ENCODE data around the gene NCOA5.

NCOA5 gene

GRCh38 chr20:46133886-46134654 lies 44.3 kb upstream of the NCOA5 start:
- ChIA-PET CTCF (interaction anchor here (0.7 to 8.1 kb wide), 4 partner anchors 215 to 540 kb away, joined by 3 to 67 read pairs (median 10); no protein-coding TSS in a partner anchor), POLR2A (no interaction called here)
- DNase-seq (ENCODE audit: low read depth, low spot score), result no peak
- no peak for TF ChIP-seq CTCF (IDR thresholded peaks at IDR 0.05; ENCODE audit: insufficient read depth, low read length, missing control alignments)
- no peak overlapping the region for H3K4me3 ChIP-seq (ENCODE audit: low read depth, low read length)

- TF ChIP-seq CTCF (IDR thresholded peaks at IDR 0.05; ENCODE audit: insufficient read depth, low read length, missing control alignments), result peak; percentile 95
- CTCF ChIA-PET, result interaction anchor here (0.6 to 8.1 kb wide), 20 partner anchors 8 to 548 kb away, joined by 3 to 67 read pairs (median 4); partner anchors contain the start of gene ELMO2
- no peak for DNase-seq (ENCODE audit: low read depth, low spot score)
- POLR2A ChIA-PET, result no interaction called here
- no peak overlapping the region for H3K4me3 ChIP-seq (ENCODE audit: low read depth, low read length)
Measured at GRCh38 chr20:46132705-46133120, 43.0 kb upstream of the NCOA5 start.

GRCh38 chr20:46131396-46131795 lies 41.6 kb upstream of the NCOA5 start:
- H3K4me3 ChIP-seq (ENCODE audit: low read depth, low read length), result no peak overlapping the region
- no peak for DNase-seq (ENCODE audit: low read depth, low spot score)
- ChIA-PET CTCF (interaction anchor here (1.4 to 8.1 kb wide), 6 partner anchors 10 to 309 kb away, joined by 4 to 67 read pairs (median 5); no protein-coding TSS in a partner anchor), POLR2A (no interaction called here)
- no peak for TF ChIP-seq CTCF (IDR thresholded peaks at IDR 0.05; ENCODE audit: insufficient read depth, low read length, missing control alignments)

GRCh38 chr20:46130534-46130933 lies 40.8 kb upstream of the NCOA5 start:
- ChIA-PET POLR2A (no interaction called here), CTCF (interaction anchor here (0.7 to 8.1 kb wide), 7 partner anchors 10 to 308 kb away, joined by 3 to 67 read pairs (median 10); partner anchors contain the start of gene ELMO2)
- H3K4me3 ChIP-seq (ENCODE audit: low read depth, low read length), result no peak overlapping the region
- TF ChIP-seq CTCF (IDR thresholded peaks at IDR 0.05; ENCODE audit: insufficient read depth, low read length, missing control alignments), result no peak
- DNase-seq (ENCODE audit: low read depth, low spot score), result no peak

- CTCF ChIA-PET, result interaction anchor here (1.0 to 8.1 kb wide), 8 partner anchors 10 to 553 kb away, joined by 3 to 67 read pairs (median 10); partner anchors contain the start of gene ELMO2
- POLR2A ChIA-PET, result no interaction called here
Measured at GRCh38 chr20:46129955-46130481, 40.3 kb upstream of the NCOA5 start.

More at GRCh38 chr20:46129955-46130481, 40.3 kb upstream of the NCOA5 start:
- no peak overlapping the region for H3K4me3 ChIP-seq (ENCODE audit: low read depth, low read length)
- no peak for DNase-seq (ENCODE audit: low read depth, low spot score)
- no peak for TF ChIP-seq CTCF (IDR thresholded peaks at IDR 0.05; ENCODE audit: insufficient read depth, low read length, missing control alignments)

All from AG04449 (cell line).